Type B pancreatic cell (in vitro differentiated cells): ENCODE measurements around the gene IL32. TPM values are rescaled to one million over a fixed set of nuclear protein-coding genes. Genes with fewer than 3 reads are reported as not detected.

Experiments
- DNase-seq: peaks from one replicate; pipeline ENCODE4 v3.0.0; 2021; ENCODE audit warnings: mixed read lengths; ENCODE audit not compliant: unreplicated experiment; ENCODE audit errors: extremely low spot score
- H3K27ac Mint-ChIP-seq: 2 replicates; pipeline ENCODE4 v1.8.0; 2021; ENCODE audit warnings: mild to moderate bottlenecking, mixed read lengths
- H3K27me3 Mint-ChIP-seq: 2 replicates; pipeline ENCODE4 v1.8.0; 2021; ENCODE audit warnings: mixed read lengths
- H3K36me3 Mint-ChIP-seq: 2 replicates; pipeline ENCODE4 v1.8.0; 2021; ENCODE audit warnings: mixed read lengths
- H3K4me1 Mint-ChIP-seq: one replicate; pipeline ENCODE4 v1.8.0; 2021; ENCODE audit warnings: mixed read lengths; ENCODE audit not compliant: unreplicated experiment
- H3K4me3 Mint-ChIP-seq: 2 replicates; pipeline ENCODE4 v1.8.0; 2021; ENCODE audit warnings: mild to moderate bottlenecking, mixed read lengths
- H3K9me3 Mint-ChIP-seq: 2 replicates; pipeline ENCODE4 v1.8.0; 2021; ENCODE audit warnings: mixed read lengths
- total RNA-seq: library from RNA; stranded (reverse); gene quantifications from 2 replicates; pipeline ENCODE4 v1.2.1, GENCODE V29; 2021; ENCODE audit warnings: low replicate concordance
- TF ChIP-seq, protein P1 (sequence below): fragments of 200-600 bp; sonication (generic); conservative IDR thresholded peaks from 2 replicates; pipeline ENCODE4 v1.5.0; 2021; ENCODE audit warnings: antibody characterized with exemption, mild to moderate bottlenecking

Gene IL32
- total RNA-seq, 1 donor from 2014 or later: 12.7 TPM

DNA sequence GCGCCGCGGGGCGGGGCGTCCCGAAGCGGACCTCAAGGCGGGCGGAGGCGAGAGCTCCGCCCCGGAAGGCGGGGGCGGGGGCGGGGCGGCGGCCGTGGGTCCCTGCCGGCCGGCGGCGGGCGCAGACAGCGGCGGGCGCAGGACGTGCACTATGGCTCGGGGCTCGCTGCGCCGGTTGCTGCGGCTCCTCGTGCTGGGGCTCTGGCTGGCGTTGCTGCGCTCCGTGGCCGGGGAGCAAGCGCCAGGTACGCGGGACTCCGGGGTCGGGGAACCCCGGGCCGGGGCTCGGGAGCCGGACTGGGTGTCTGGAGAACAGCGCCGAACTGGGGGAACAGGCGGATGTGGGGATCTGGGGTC is 45.2 kb upstream of the IL32 start, which contains the start of gene TNFRSF12A:
TSS of gene TNFRSF12A (plus strand) at position 122 of the 357 bp plus-strand sequence. CDS start at position 152, 30 bp downstream.
- peaks cover 26% of the 10 kb centered on the region for H3K27me3 Mint-ChIP-seq
- TF ChIP-seq, protein P1, sequence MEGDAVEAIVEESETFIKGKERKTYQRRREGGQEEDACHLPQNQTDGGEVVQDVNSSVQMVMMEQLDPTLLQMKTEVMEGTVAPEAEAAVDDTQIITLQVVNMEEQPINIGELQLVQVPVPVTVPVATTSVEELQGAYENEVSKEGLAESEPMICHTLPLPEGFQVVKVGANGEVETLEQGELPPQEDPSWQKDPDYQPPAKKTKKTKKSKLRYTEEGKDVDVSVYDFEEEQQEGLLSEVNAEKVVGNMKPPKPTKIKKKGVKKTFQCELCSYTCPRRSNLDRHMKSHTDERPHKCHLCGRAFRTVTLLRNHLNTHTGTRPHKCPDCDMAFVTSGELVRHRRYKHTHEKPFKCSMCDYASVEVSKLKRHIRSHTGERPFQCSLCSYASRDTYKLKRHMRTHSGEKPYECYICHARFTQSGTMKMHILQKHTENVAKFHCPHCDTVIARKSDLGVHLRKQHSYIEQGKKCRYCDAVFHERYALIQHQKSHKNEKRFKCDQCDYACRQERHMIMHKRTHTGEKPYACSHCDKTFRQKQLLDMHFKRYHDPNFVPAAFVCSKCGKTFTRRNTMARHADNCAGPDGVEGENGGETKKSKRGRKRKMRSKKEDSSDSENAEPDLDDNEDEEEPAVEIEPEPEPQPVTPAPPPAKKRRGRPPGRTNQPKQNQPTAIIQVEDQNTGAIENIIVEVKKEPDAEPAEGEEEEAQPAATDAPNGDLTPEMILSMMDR: peak; percentile 30
- no peaks in the 10 kb centered on the region for H3K9me3 Mint-ChIP-seq
- peaks cover 5% of the 10 kb centered on the region for H3K36me3 Mint-ChIP-seq
- DNase-seq: no peak
- peak within 1 kb of the TSS; percentile 98 for H3K27ac Mint-ChIP-seq
- peaks cover 36% of the 10 kb centered on the region for H3K4me1 Mint-ChIP-seq
- H3K4me3 Mint-ChIP-seq: peak within 1 kb of the TSS; percentile 94

DNA sequence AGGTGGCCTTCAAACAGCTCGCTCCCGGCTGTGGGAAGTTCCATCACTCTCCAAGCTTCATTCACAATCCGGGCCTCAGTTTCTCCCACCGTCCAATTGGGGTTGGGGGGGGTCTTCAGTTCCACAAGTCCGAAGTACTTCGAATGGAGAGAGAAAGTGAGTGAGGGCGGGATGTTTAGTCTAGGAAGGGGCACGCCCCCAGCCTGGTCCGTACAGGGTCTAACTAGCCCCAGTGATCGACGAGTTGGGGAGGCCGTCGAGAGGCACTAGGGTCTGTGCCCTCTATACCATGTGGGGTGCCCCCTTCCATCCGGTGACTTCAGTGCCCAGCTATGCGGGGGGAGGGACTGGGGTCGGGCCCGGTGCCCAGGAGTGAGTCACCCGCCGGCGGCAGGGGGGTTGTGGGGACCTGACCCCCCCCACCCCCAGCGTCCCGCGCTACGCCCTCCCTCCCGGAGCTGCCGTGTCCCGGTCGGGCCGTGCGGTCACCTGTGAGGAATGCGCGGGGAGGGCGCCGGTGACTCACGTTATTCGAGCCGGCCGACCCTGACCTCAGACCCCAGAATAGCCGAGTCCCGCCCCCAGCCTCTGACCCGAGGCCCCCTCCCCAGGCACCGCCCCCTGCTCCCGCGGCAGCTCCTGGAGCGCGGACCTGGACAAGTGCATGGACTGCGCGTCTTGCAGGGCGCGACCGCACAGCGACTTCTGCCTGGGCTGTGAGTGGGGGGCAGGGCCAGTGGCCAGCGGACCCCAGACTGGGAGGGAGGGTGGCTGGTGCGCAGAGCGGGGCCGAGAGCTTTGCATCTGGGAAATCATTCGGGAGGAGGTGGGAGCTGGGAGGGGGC is 44.6 kb upstream of the IL32 start:
- peaks cover 23% of the 10 kb centered on the region for H3K27me3 Mint-ChIP-seq
- peaks cover 36% of the 10 kb centered on the region for H3K4me1 Mint-ChIP-seq
- H3K36me3 Mint-ChIP-seq: peaks cover 5% of the 10 kb centered on the region
- peak overlapping the region; percentile 94 for H3K4me3 Mint-ChIP-seq
- no peaks in the 10 kb centered on the region for H3K9me3 Mint-ChIP-seq
- DNase-seq: no peak
- TF ChIP-seq, protein P1: no peak
- H3K27ac Mint-ChIP-seq: peak overlapping the region; percentile 98

DNA sequence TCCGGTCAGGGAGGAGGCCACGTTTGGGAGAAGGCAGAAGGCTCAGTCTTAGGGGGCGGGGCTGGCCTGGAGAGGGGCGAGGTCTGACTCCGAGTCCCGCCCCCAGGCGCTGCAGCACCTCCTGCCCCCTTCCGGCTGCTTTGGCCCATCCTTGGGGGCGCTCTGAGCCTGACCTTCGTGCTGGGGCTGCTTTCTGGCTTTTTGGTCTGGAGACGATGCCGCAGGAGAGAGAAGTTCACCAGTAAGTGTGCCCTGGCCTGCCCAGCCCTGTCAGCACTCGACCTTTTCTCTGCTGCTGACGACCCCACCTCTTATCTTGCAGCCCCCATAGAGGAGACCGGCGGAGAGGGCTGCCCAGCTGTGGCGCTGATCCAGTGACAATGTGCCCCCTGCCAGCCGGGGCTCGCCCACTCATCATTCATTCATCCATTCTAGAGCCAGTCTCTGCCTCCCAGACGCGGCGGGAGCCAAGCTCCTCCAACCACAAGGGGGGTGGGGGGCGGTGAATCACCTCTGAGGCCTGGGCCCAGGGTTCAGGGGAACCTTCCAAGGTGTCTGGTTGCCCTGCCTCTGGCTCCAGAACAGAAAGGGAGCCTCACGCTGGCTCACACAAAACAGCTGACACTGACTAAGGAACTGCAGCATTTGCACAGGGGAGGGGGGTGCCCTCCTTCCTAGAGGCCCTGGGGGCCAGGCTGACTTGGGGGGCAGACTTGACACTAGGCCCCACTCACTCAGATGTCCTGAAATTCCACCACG is 43.8 kb upstream of the IL32 start:
- peaks cover 18% of the 10 kb centered on the region for H3K27me3 Mint-ChIP-seq
- peak; percentile 84 for DNase-seq
- H3K36me3 Mint-ChIP-seq: peaks cover 5% of the 10 kb centered on the region
- H3K27ac Mint-ChIP-seq: peak overlapping the region; percentile 98
- H3K9me3 Mint-ChIP-seq: no peaks in the 10 kb centered on the region
- TF ChIP-seq, protein P1: peak; percentile 54
- H3K4me3 Mint-ChIP-seq: peak overlapping the region; percentile 94
- H3K4me1 Mint-ChIP-seq: peaks cover 36% of the 10 kb centered on the region

DNA sequence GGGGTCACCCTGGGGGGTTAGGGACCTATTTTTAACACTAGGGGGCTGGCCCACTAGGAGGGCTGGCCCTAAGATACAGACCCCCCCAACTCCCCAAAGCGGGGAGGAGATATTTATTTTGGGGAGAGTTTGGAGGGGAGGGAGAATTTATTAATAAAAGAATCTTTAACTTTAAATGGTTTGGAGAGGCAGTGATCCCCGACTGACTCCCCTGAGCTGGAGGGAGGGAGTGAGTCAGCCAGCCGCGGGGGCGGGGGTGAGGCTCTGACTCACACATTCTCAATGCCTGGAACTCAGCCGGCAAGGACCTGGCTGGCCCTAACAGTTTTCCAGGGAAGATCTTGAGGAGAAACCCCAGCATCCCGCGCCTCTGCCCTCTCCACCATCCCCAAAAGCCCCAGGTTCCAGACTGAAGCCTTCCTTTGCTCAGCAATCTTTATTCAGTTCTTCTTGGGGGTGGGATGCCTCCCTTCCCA is 43.2 kb upstream of the IL32 start:
- H3K27ac Mint-ChIP-seq: peak overlapping the region; percentile 98
- H3K4me3 Mint-ChIP-seq: peak overlapping the region; percentile 94
- TF ChIP-seq, protein P1: no peak
- H3K36me3 Mint-ChIP-seq: peaks cover 5% of the 10 kb centered on the region
- no peaks in the 10 kb centered on the region for H3K9me3 Mint-ChIP-seq
- H3K4me1 Mint-ChIP-seq: peaks cover 36% of the 10 kb centered on the region
- DNase-seq: no peak
- peaks cover 13% of the 10 kb centered on the region for H3K27me3 Mint-ChIP-seq

DNA sequence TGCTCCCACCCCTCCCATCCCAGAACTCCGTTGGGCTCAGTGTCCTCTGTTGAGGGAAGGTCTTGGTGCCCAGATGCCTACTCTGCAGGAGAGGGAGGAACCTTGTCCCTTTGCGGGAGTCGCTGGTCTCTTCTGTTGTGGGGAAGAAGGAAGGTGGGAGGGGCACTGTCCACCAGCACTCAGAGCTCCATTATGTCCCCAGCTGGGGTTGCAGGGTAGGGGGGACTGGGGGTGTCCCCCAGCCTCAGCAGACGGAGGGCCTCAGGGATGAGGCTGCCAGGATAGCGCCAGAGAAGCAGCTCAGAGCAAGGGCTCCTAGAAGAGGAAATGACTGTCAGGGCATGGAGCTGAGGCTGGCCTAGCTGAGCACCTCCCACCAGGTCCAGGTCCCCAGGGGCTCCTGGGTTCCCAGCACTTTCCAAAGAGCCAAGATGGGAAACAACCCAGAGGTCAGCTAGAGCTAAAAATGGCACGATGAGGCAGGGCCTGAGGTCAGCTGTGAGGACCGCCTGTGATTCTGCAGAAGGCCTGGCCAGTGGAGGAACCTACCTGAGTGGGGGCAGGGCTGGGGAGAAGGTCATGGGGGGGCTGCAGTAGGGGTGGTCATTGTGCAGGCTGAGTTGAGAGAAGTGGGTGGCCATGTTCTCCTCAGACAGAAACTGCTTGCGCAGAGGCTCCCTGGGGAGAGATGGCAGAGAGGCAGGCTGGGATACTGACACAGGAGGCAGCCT is 42.6 kb upstream of the IL32 start:
- peaks cover 36% of the 10 kb centered on the region for H3K4me1 Mint-ChIP-seq
- TF ChIP-seq, protein P1: no peak
- no peaks in the 10 kb centered on the region for H3K9me3 Mint-ChIP-seq
- peaks cover 12% of the 10 kb centered on the region for H3K27me3 Mint-ChIP-seq
- peaks cover 5% of the 10 kb centered on the region for H3K36me3 Mint-ChIP-seq
- peak overlapping the region; percentile 94 for H3K4me3 Mint-ChIP-seq
- peak overlapping the region; percentile 98 for H3K27ac Mint-ChIP-seq
- no peak for DNase-seq
